Measurements from ENCODE around the gene CLEC12A. TPM values are rescaled to one million over a fixed set of nuclear protein-coding genes. Genes with fewer than 3 reads are reported as not detected.
"Not testable (repeated sequence)": the region's sequence is repeated elsewhere in the genome, so short reads cannot be mapped to it uniquely, and the experiment has no call there.

The CLEC12A gene
- 10 to 100 TPM in 1 of 2 donors, 1 to 10 TPM in 1; 2.8 to 17.8 TPM for total RNA-seq
- long read RNA-seq: 0 reads

DNA sequence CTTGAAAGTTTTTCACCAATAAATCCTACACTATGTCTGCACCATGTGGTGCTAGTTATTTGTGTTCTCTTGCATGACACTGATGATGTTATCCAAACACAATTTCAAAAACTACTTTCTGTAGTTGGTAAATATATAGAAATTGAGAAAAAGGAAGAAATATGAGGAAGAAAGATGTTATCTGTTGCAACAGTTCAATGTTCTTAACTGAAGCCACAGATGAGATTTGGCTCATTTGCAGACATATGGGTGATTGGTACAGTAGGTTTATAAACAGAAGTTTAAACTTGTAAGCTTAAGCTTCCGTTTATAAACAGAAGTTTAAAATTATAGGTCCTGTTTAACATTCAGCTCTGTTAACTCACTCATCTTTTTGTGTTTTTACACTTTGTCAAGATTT is at the start of gene CLEC12A:
TSS of gene CLEC12A (plus strand) at position 229 of the 400 bp plus-strand sequence. CDS start 188 bp downstream, outside the sequence.
- DNase-seq: no peak
- intact Hi-C loops (cut with DNase I): no loop called here
- ATAC-seq: no peak

DNA sequence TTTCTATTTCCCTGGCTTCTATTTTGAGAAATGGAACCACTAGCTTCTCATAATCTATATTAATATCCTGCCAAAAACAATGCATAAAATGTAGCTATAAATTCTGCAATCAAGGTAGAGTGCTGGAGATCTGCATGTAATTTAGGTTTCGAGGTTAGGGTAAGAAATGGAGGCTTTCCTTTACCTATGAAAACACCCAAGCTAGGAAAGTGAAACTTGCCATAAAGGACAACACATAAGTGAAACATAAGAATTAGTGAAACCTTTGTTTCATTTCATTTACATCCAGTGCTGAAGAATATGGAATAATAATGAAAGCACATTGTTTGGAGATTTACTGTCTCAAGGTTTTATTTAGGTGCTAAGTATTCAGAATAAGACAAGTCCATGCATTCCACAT is 48.8 kb upstream of the CLEC12A start:
- ATAC-seq: no peak
- intact Hi-C loops (cut with DNase I): loop anchor here in 1 of 2 donors (10.0 kb wide), 1 partner anchor 108 kb away; no protein-coding TSS in a partner anchor
- no peak for DNase-seq

DNA sequence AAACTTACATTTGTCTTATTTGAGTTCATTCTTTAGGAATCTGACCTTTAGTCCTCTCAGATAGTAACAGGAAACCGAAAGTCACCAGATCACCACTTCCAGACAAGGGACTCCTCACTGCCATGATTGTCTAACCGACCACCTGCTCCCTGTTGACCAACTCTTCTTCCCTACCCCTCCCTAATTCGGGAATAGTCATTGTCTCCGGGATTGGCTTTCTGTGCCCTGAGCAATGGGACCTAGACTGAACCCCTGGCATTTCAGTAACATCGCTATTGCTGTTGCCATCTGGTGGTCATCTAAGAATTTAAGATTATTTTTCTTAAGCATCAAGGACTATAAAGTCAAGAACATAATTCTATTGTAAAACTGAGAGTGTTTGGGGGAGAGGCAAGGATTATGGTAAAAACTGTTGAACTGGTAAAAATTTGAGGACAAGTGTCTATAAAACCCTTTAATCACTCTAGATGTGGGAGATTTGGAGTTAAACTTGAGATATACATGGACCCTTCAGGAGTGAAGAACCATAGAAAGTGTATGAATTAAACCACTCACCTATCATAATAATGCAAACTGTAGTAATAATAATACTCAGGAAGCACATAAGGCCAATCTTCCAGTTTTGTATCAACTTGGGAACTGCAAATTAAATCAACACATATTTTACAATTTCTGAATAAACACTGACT is 45.4 kb upstream of the CLEC12A start:
- ATAC-seq: peak; percentile 38 to 58
- intact Hi-C loops (cut with DNase I): loop anchor here (2.0 to 10.0 kb wide), 3 partner anchors 111 to 175 kb away; no protein-coding TSS in a partner anchor

DNA sequence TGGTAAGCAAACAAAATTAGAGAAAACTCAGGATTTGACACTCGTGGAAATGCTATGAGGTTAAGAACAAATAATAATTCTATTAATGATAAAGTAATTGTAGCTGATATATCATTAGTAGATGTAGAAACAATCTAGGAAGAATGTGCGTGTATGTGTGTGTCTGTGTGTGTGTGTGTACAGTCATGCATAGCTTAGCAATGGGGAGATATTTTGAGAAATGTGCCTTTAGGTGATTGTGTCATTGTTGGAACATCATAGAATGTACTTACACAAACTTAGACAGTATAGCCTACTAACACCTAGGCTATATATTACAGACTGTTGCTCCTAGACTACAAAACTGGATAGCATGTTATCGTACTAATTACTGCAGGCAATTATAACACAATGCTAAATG is 44.3 kb upstream of the CLEC12A start:
- ATAC-seq (no peak), DNase-seq (no peak)
- intact Hi-C loops (cut with DNase I): loop anchor here in 1 of 2 donors (10.0 kb wide), 1 partner anchor 112 kb away; no protein-coding TSS in a partner anchor

More for the DNA sequence above, 45.4 kb upstream of the CLEC12A start:
- DNase-seq: no peak

DNA sequence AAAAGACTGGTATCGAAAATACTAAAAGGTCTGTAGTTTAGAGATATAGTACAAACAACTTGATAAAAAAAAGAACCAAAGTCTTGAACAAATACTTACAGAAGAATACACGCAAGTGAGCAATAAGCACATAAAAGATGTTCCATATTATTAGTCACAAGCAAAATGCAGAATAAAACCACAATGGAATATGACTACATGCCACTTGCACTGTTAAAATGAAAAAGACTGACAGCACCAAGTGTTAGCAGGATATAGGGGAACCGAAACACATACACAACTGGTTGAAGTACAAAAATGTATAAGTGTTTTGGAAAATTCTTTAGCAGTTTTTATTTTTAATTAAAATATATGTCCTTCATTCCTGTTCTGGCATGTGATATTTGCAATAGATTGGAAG is 42.6 kb upstream of the CLEC12A start:
- DNase-seq (no peak), ATAC-seq (no peak)
- intact Hi-C loops (cut with DNase I): loop anchor here in 1 of 2 donors (10.0 kb wide), 1 partner anchor 114 kb away; no protein-coding TSS in a partner anchor

DNA sequence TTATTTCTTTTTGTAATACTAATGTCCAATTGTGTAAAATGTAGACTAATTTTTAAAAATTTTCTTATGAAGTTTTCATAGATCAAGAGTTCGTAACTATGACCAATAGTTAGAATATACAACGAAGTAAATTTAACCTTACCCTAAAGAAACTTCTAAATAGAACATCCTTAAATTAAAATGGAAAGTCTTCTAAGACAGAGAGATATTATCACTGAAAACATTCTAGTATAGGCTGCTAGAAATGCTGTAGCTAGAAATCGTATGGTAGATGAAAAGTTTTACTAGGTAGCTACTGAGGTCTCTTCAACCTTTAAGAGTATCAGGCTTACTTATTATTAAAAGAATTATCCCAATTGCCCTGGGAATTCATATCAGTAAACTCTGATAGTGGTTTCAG is 40.0 kb upstream of the CLEC12A start:
- ATAC-seq: no peak
- intact Hi-C loops (cut with DNase I): no loop called here
- no peak for DNase-seq

DNA sequence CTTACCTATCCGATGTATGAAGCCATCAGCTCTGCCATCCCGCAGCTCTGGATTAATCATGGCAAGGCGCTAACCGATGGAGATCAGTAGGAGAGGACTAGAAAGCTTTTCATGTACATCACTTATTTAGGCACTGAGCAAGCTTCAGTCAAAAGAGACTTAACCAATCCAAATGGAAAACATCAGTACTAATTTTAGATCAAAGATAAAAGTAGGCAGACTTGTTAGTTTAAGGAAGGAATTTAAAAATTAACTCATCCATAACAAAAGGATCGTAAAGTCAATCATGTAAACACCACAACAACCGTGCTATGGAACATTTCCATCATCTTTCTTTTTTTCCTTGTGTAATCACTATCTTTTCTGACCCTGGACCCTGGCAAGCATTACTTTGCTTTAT is 38.9 kb upstream of the CLEC12A start, which contains the start of gene CLEC2A:
TSS of gene CLEC2A (minus strand) at position 101 of the 400 bp plus-strand sequence. CDS start at position 60, 41 bp downstream.
- ATAC-seq (no peak), DNase-seq (no peak)
- intact Hi-C loops (cut with DNase I): no loop called here

DNA sequence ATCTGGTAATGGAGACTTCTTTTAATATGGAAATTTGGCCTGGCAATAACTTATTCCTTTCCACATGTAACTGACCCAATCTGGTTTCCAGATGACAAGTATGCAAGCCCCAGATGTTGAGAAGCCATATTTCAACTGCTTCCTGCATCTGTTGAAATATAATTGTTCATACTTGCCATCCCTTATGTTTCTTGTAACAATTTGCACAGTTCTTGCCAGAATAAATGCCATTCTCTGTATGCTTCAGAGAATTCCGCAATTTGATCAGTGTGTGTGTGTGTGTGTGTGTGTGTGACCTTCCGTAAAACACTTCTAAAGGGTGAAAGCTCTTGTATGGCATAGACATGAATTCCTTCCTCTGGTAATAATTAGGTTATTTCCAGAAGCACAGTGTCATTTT is 37.3 kb upstream of the CLEC12A start:
- DNase-seq: no peak
- intact Hi-C loops (cut with DNase I): no loop called here
- ATAC-seq: no peak

DNA sequence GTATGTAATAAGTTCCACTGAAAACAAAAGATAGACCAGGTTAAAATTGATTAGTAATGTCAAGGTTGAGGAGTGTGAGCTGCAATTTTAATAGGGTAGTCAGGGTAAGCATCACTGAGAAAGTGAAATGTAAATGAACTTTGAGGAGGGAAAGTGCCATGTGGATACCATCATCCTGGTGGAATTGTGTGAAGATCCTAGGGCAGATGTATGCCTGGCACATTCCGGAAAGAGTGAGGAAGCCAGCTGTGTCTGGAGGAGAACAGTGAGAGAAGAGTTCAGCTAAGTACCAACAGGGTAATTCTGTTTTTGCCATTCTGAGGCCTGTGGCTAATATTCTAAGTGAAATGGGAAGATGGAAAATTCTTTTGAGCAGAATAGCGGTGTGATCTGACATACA is 36.2 kb upstream of the CLEC12A start:
- DNase-seq: no peak
- ATAC-seq: no peak
- intact Hi-C loops (cut with DNase I): no loop called here

DNA sequence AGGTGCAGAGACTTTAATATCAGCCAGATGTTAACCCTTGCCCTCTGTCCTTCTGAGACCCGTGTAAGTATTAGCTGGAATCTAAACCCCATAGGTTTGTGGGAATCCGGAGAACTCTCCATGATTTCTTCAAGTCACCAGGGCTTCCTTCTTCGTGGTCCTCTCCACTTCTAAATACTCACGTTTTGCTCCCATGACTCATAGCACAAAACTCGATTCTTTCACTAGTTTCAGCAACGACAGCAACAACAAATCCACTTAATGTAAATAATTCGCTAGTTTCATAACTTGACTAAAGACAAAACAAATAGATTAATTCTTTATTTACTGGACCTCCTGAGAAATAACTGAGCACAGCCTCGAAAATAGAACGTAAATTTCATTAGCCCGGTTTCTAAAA is 34.6 kb upstream of the CLEC12A start:
- intact Hi-C loops (cut with DNase I): no loop called here
- no peak for ATAC-seq

DNA sequence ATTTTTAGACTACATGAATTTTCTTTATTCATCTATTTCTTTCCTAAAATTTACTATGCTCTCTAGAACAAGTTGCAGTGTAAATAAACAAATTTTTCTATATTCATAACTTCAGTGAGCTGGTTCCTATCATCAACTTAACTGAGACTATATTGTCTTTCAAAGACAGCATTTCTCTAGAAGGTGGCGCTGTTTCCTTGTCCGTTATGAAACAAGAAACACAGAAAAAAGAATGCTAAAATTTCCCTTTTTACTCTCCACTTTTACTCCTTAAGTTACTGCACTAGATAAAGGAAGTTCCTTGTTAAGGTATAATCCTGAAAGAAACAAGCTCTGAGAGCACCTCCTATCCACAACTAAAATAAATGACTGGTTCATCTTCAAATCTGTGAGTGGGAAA is 30.8 kb upstream of the CLEC12A start:
- DNase-seq: no peak
- intact Hi-C loops (cut with DNase I): no loop called here

More for the DNA sequence above, 34.6 kb upstream of the CLEC12A start:
- DNase-seq: no peak

DNA sequence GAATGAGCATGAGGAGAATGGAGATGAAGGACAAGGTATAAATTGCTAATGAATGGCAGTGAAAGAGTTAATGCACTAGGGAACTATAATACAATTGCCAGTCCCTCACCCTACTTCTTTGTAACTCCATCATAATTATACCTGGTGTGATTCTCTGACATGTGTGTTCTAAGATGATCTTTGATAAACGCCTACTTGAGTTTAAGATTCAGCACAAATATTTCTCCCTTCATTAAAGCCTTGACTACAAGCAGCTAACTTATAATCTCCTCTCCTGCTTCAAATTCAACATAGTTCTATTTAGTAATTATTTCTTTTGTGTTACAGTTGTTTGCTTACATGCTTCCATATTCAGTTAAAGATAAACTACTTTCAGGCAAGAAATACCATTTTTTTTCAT is 29.4 kb upstream of the CLEC12A start:
- DNase-seq: no peak
- intact Hi-C loops (cut with DNase I): no loop called here
- no peak for ATAC-seq

More for the DNA sequence above, 30.8 kb upstream of the CLEC12A start:
- no peak for ATAC-seq

DNA sequence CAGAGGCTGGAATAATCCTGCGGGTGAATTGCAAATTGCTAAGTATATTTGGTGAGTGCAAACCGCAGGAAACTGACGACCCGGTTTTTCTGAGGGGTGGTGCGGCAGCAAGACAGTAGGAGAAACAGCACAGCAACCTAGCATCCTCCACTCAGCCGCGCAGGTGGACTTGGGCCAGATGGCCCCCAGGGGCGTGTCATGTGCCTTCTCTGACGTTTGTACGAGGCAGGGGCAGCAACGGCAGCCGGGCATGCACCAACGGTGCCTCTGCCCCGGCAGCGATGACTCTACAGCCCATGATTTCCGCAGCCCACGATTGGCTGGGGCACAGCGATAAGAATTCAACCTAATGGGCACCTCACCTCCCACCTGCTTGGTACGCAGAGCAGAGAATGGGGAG is 28.0 kb upstream of the CLEC12A start:
- no peak for DNase-seq
- ATAC-seq: peak in 1 of 2 donors; percentile 53
- intact Hi-C loops (cut with DNase I): no loop called here

DNA sequence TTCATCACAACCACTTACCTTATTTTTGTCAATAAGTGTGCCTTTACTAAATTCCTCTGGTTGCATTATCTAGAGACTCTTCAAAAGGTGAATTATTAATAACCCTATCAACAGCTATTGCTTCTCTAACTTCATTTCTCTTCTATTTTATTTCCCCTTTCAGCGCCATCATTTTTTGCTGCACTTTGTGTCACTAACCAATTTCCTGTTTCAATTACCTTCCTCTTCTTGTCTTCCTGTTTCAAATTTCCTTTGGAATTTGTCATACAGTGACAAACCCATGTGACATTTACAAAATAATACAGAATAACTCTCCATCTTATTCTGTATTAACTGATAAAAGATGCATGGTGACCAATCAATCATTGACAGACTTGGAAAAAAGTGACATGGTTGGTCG is 26.8 kb upstream of the CLEC12A start:
- no peak for ATAC-seq
- intact Hi-C loops (cut with DNase I): no loop called here
- DNase-seq: no peak

DNA sequence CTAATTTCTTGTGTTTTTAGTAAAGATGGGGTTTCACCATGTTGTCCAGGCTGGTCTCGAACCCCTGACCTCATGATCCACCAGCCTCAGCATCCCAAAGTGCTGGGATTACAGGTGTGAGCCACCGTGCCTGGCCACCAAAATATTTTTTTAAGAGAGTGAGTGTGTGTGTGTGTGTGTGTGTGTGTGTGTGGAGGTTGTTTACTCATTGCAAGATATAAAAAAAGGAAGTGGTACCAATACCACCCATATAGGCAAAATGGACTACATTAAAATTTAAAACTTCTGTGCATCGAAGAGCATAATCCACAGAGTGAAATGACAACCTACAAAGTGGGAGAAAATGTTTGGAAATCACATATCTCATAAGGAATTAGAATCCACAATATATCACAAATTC is 23.5 kb upstream of the CLEC12A start:
- intact Hi-C loops (cut with DNase I): no loop called here
- no peak for DNase-seq
- ATAC-seq: no peak

DNA sequence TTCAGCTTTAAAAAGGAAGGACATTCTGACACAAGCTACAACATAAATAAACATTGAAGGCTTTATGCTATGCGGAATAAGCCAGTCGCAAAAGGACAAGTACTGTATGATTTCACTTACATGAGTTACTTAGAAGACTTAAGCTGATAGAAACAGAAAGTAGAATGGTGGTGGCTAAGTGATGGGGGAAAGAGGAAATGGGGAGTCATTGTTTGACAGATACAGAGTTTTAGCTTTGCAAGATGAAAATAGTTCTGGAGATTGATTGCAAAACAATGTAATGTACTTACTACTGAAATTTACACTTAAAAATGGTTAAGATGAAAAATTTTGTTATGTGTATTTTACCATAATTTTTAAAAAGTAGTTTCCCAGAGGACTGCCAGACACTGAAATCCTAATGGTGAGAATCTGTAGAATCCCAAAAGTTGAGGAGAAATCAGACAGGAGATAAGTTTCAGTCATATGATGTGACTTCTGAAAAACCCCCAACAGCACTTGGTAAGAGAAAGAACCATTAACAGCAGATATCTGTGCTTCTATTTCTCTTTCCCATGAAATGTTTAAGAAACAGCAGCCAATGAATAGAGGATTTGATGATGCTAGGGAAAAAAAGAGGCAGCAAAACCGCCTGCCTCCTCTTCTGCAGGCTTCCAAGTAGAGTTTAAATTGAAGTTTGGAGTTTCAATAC is 22.5 kb upstream of the CLEC12A start:
- intact Hi-C loops (cut with DNase I): no loop called here
- ATAC-seq (no peak), DNase-seq (no peak)

DNA sequence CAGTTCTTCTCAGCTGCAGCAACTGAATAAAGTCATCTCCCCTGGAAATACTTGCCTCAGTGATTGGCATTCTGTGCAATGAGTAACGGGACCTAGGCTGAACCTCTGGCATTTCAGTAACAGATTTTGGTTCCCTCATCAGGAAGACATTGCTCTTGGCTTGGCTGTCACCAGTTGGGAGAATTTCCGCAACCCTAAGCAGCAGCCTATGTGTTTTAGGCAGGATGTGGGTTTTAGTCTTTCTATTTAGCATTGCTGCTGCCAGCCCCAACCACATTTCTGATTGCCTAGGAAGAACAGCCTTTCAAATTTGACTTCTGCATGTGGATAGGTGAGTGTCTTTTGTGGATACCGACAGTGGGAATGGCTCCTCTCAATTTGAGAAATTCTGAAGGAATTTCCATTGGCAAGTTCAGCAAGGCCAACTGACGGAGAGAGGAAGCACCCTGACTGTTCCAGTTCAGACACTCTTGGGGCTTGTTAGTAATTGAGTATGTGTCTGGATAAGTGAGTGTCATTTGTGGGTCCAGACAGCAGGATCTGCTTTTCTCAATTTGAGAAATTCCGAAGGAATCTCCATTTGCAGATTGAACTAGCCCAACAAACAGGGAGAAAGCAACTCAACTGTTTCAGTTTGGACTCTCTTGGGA is 20.1 kb upstream of the CLEC12A start:
- DNase-seq: no peak
- ATAC-seq: no peak
- intact Hi-C loops (cut with DNase I): no loop called here

DNA sequence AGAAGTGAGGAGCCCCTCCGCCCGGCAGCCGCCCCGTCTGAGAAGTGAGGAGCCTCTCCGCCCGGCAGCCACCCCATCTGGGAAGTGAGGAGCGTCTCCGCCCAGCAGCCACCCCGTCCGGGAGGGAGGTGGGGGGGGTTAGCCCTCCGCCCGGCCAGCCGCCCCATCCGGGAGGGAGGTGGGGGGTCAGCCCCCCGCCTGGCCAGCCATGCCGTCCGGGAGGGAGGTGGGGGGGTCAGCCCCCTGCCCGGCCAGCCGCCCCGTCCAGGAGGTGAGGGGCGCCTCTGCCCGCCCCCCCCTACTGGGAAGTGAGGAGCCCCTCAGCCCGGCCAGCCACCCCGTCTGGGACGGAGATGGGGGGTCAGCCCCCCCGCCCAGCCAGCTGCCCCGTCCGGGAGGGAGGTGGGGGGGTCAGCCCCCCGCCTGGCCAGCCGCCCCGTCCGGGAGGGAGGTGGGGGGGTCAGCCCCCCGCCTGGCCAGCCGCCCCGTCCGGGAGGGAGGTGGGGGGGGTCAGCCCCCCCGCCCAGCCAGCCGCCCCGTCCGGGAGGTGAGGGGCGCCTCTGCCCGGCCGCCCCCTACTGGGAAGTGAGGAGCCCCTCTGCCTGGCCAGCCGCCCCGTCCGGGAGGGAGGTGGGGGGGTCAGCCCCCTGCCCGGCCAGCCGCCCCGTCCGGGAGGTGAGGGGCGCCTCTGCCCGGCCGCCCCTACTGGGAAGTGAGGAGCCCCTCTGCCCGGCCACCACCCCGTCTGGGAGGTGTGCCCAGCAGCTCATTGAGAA is 18.1 kb upstream of the CLEC12A start:
- ATAC-seq; intact Hi-C loops (cut with DNase I); DNase-seq: not testable (repeated sequence)

DNA sequence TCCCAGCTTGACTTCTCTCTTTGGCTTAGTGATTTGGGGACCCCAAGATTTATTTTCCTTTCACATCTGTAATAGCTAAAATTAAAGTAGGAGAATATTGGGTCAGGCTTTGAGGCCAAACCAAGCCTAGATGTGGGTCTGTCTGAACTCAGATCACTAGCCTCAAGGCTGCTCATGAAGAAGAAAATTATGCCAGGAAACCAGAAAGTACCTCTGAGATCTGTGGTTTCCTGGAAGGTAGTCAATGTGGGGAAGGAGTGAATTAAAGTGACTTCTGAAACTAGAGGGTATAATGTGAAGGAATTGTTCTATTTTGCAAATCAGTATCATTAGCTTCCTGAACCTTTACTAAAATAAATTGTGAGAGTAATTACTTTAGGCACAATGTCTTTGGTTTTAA is 13.4 kb upstream of the CLEC12A start:
- DNase-seq (no peak), ATAC-seq (no peak)
- intact Hi-C loops (cut with DNase I): no loop called here
